Mononuclear cell (primary cell): ENCODE results near the gene NDFIP1. TPM values are rescaled to one million over a fixed set of nuclear protein-coding genes. Genes with fewer than 3 reads are reported as not detected.
A peak's percentile ranks its signal among the peaks of the same experiment; 100 is the strongest.

Source experiments
- H3K27me3 ChIP-seq: 2 replicates; pipeline ENCODE4 v1.6.0; 2011; ENCODE audit warnings: low read length, control low read depth; ENCODE audit not compliant: insufficient read depth
- H3K4me1 ChIP-seq: 2 replicates; pipeline ENCODE4 v1.5.1; 2011; ENCODE audit warnings: mild to moderate bottlenecking, low read length, control low read depth; ENCODE audit not compliant: insufficient read depth
- H3K4me3 ChIP-seq: 2 replicates; pipeline ENCODE4 v1.5.1; 2011; ENCODE audit warnings: mild to moderate bottlenecking, low read length, moderate library complexity
- H3K9me3 ChIP-seq: 2 replicates; pipeline ENCODE4 v1.5.1; 2011; ENCODE audit warnings: low read depth, mild to moderate bottlenecking, control low read depth, low read length
- total RNA-seq: library from RNA; depleted of rRNA; stranded (reverse); fragments of >200 nt; gene quantifications from one replicate; pipeline ENCODE4 v1.2.3, GENCODE V29; 2012

NDFIP1 gene
- total RNA-seq, 1 donor: 195 TPM

- Histone ChIP-seq H3K9me3 (no peaks in the 10 kb centered on the region), H3K4me1 (peaks cover 6% of the 10 kb centered on the region), H3K27me3 (no peaks in the 10 kb centered on the region), H3K4me3 (no peak overlapping the region)
These were observed 5.4 kb upstream of the NDFIP1 start for GRCh38 chr5:142102980-142103740.

- no peaks in the 10 kb centered on the region for H3K27me3 ChIP-seq
- H3K4me3 ChIP-seq: no peak overlapping the region
- H3K4me1 ChIP-seq: peaks cover 12% of the 10 kb centered on the region
- H3K9me3 ChIP-seq: no peaks in the 10 kb centered on the region
These were observed 4.1 kb upstream of the NDFIP1 start for GRCh38 chr5:142104491-142104890.

- peaks cover 20% of the 10 kb centered on the region for H3K4me1 ChIP-seq
- H3K27me3 ChIP-seq: no peaks in the 10 kb centered on the region
- no peak overlapping the region for H3K4me3 ChIP-seq
- no peaks in the 10 kb centered on the region for H3K9me3 ChIP-seq
These were observed 2.5 kb upstream of the NDFIP1 start for GRCh38 chr5:142106061-142106460.

GRCh38 chr5:142107036-142107735, 1.4 kb upstream of the NDFIP1 start:
- Histone ChIP-seq H3K4me3 (no peak overlapping the region), H3K4me1 (peaks cover 24% of the 10 kb centered on the region), H3K9me3 (no peaks in the 10 kb centered on the region), H3K27me3 (no peaks in the 10 kb centered on the region)

GRCh38 chr5:142107736-142108431, 695 bp upstream of the NDFIP1 start:
- H3K4me3 ChIP-seq: no peak overlapping the region
- H3K9me3 ChIP-seq: no peaks in the 10 kb centered on the region
- no peaks in the 10 kb centered on the region for H3K27me3 ChIP-seq
- H3K4me1 ChIP-seq: peaks cover 24% of the 10 kb centered on the region

GRCh38 chr5:142109331-142110045, 909 bp downstream of the NDFIP1 start:
- no peaks in the 10 kb centered on the region for H3K9me3 ChIP-seq
- H3K4me1 ChIP-seq: peaks cover 24% of the 10 kb centered on the region
- H3K27me3 ChIP-seq: no peaks in the 10 kb centered on the region
- H3K4me3 ChIP-seq: peak overlapping the region; percentile 84

- H3K4me1 ChIP-seq: peaks cover 24% of the 10 kb centered on the region
- H3K27me3 ChIP-seq: no peaks in the 10 kb centered on the region
- peak overlapping the region; percentile 84 for H3K4me3 ChIP-seq
- H3K9me3 ChIP-seq: no peaks in the 10 kb centered on the region
These were observed 1.5 kb downstream of the NDFIP1 start for GRCh38 chr5:142110046-142110531.

GRCh38 chr5:142110988-142111687, 2.6 kb downstream of the NDFIP1 start:
- H3K9me3 ChIP-seq: no peaks in the 10 kb centered on the region
- peaks cover 24% of the 10 kb centered on the region for H3K4me1 ChIP-seq
- H3K27me3 ChIP-seq: no peaks in the 10 kb centered on the region
- no peak overlapping the region for H3K4me3 ChIP-seq

- peaks cover 36% of the 10 kb centered on the region for H3K4me1 ChIP-seq
- H3K27me3 ChIP-seq: no peaks in the 10 kb centered on the region
- no peak overlapping the region for H3K4me3 ChIP-seq
- no peaks in the 10 kb centered on the region for H3K9me3 ChIP-seq
These were observed 6.1 kb downstream of the NDFIP1 start for GRCh38 chr5:142114687-142115086.

- no peaks in the 10 kb centered on the region for H3K27me3 ChIP-seq
- H3K9me3 ChIP-seq: no peaks in the 10 kb centered on the region
- H3K4me3 ChIP-seq: no peak overlapping the region
- H3K4me1 ChIP-seq: peaks cover 41% of the 10 kb centered on the region
These were observed 7.5 kb downstream of the NDFIP1 start for GRCh38 chr5:142115937-142116614.

GRCh38 chr5:142117579-142118151, 9.1 kb downstream of the NDFIP1 start:
- Histone ChIP-seq H3K9me3 (no peaks in the 10 kb centered on the region), H3K27me3 (no peaks in the 10 kb centered on the region), H3K4me3 (no peak overlapping the region), H3K4me1 (peaks cover 40% of the 10 kb centered on the region)

GRCh38 chr5:142118155-142118686, 9.6 kb downstream of the NDFIP1 start:
- Histone ChIP-seq H3K27me3 (no peaks in the 10 kb centered on the region), H3K4me3 (no peak overlapping the region), H3K9me3 (no peaks in the 10 kb centered on the region), H3K4me1 (peaks cover 40% of the 10 kb centered on the region)

GRCh38 chr5:142119051-142119625, 10.6 kb downstream of the NDFIP1 start:
- H3K27me3 ChIP-seq: no peaks in the 10 kb centered on the region
- peaks cover 40% of the 10 kb centered on the region for H3K4me1 ChIP-seq
- no peak overlapping the region for H3K4me3 ChIP-seq
- no peaks in the 10 kb centered on the region for H3K9me3 ChIP-seq
